IPS DF 19.7 (cell line): ENCODE results near the gene LRRK1.

Experiments used
- DNase-seq: peaks from one replicate; pipeline ENCODE4 v3.0.0-alpha.2; 2013; ENCODE audit warnings: low read depth, low spot score

The LRRK1 gene

DNA sequence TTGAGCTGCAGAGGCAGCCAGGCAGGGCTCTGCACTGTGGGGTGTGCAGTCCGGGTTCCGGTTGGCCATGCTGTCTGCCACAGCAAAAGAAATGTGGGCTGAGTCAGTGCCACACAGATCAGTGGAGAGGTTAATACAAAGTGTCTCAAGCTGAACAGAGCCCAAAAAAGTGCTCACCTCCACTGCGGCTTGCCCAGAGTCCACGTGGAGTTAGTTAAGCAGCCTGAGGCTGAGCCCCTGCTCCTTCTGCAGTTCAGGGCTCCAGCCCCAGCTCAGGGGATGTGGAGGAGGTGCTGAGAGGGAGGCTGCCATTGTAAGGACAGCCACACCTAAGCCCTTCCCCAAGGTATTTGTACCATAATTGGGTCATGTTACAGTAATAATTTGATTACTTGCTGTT is 85.3 kb downstream of the LRRK1 start:
- no peak for DNase-seq

DNA sequence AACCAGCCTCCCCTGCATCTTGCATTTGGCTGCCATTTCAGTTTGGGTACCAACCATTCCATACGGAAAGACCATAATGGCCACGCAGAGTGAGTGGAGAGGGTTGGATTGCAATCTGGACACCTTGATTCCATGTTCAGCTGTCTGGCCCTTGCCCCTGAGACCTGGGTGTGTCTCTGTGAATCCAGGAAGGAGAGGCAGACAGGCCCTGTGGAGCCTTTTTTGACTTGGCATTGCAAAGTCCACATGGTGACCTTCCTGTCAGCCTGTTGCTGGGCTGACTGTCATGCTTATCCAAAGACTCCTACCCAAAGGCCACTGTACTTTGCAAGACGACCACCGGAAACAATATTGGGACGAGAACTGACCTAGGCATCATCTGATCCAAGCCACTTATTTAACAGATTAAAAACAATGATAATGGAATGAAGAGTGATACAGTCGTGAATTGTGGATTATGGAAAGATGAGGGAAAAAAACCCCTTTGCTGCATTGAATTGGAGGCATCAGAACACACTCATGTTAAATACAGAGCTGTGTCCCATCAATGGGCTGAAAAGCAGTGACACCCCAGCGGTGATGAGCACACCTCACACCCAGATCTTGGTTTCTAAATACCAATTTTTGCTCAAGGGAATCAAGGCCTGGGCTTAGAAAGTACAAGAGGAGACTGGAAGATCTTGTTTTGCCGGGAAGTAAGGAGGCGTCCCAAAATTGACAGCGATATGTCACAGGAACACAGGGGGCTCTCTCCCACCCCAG is 86.0 kb downstream of the LRRK1 start:
- DNase-seq = no peak

DNA sequence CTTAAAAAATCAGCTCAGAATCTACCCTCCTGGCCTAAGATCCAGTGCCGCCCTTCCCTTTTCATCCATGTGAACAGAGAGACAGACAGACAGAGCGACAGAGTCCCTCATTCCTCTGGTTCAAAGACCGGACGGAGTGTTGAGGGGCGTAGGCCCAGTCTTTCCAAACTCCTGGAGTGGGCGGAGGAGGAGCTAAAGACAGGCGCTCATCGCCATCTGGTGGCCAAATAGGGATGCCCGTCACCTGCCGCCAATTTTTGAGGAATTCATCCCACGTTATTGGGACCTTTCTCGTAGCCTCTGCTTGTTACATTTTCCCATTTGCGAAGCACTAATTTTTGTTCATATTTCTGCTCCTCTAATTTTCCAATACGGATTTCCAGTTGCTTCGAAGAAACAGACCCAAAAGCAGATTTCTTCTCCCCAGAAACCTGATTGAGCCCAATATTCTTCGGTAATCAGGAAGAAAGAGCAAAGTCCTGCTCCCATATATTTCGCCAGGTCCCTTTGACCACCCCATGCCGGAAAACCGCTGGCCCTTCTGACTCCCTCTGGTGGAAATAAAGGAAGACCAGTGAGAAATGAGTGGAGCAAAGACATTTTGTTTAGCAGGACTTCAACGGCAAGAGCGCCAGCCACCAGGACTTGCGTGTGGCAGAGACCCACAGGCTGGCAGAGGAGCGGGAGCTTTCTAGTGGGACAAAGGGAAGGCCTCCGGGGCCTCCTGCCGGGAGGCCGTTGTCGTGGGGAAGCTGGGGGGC is 88.0 kb downstream of the LRRK1 start:
- DNase-seq = peak; percentile 47

DNA sequence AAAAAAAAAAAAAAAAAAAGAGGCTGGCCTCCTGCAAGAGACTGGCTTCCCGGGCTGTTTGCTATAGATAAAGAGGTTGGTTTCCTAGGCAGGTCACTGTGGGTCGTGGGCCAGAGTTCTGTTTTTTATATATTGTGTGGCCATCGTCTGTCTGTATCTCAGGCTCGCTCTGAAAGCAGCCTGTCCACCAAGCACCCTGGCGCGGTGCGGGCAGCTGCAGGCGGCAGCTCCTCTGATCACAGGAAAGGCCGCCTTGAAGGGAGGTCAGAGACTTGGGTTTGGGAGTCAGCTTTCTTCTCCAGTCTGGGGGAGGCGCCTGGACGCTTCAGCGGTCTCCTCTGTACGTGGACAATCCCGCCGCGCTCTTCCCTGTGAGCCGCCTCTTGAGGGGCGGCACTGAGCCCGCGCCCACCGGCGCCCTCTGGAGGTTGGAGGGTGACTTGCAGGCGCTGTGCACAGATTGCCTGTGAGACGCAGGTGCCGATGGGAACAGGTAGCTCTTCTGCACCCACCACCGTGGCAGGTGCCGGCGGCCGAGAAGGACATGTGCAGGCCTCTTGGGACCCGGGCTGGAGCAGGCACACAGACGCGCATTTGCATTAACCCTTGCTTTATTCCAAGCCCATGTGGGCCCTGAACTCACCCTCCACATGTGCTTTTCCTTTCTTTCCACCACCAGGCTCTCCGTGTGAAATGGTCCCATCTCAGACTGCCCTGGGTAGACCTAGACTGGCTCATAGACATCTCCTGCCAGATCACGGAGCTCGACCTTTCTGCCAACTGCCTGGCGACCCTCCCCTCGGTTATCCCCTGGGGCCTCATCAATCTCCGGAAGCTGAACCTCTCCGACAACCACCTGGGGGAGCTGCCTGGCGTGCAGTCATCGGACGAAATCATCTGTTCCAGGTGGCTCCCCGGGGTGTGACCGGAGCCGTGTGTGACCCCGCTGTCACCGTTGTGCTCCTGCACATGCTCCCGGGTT is 89.3 kb downstream of the LRRK1 start:
- peak; percentile 56 for DNase-seq

DNA sequence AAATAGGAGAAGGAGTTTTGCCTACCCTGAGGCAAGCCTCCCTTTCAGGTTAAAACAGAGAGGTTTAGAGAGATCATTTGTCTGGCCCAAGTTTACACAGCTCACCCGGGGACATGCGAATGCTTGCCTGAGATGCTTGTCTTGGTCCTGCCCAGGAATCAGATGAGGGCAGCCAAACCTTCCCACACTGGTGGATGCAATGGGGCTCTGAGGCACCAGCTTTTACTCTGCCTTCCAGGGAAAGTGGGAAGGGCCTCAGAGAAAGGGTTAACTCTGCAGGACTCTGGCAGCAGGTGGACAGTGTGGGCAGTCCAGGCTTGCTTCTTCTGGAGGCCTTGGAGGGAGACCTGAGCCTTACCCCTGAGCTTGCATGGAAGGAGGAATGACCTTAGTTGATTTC is 90.0 kb downstream of the LRRK1 start:
- no peak for DNase-seq

DNA sequence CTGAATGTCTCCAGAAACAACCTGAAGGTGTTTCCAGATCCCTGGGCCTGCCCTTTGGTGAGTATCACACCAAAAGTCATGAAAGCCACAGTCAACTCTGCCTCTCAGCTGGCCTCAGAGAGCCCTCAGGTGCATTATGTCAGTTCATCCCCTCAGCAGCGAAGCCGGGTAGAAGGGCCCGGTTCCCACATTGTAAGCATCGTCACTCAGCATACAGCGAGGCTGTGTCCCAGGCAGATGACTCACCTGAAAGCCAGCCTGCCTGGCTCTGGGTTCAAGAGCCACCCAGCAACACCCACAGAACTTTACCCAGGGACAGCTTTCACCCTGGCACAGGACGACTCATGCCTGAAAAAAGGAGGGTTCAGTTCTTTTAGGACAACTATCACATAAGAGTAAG is 91.6 kb downstream of the LRRK1 start:
- no peak for DNase-seq

DNA sequence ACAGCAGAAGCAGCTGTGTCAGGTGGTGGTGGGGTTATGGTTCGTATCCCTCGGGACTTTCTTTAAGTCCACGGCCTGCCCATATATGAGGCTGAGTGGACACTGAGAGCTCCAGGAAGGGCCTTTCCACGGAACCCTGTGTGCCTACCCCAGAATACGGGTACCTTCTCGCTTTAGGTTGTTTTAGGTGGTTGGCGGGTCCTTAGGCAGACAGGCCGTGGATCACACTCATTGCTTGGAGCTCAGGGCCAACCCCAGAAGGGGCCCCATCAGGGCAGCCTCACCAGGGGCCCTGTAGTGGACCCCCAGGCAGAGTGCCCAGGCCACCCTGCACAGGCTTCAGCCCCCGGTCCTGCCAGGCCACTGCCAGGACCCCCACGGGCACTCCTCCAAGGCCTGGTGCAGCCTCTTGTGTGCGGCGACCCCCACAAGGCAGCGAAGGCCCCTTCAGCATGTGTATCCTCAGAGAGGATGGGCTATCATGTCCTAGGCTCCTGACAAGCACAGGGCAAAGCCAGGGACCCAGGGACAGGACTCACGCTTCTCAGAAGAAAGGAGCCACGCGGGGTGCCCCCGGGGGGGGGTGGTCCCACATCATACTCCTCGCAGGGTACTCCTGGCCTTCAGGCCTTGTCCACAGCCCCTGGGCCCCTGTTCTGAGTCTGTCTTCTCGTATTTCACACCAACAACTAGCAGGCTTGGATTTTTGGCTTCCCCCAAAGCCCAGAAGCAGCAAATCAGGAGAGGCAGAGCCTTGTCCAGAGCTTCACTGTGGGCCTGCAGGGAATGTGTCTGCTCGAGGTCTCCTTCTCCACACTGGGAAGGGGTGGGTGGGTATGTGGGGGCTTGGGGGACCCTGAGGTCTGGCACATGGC is 93.4 kb downstream of the LRRK1 start:
- no peak for DNase-seq

DNA sequence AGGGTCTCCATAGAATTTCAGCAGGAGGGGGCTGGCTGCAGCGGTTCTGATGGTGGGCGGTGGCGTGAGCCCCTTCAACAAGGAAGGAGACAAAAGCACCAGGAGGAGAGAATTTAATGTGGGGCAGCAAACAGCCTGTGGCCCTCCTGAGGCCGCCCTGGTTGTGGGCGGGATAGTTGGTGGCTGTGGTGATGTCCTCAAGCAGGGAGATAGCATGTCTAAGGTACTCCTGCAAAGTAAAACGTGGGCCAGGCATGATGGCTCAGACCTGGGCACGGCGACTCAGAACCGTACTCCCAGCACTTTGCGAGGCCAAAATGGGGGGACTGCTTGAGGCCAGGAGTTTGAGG is 94.0 kb downstream of the LRRK1 start:
- no peak for DNase-seq

DNA sequence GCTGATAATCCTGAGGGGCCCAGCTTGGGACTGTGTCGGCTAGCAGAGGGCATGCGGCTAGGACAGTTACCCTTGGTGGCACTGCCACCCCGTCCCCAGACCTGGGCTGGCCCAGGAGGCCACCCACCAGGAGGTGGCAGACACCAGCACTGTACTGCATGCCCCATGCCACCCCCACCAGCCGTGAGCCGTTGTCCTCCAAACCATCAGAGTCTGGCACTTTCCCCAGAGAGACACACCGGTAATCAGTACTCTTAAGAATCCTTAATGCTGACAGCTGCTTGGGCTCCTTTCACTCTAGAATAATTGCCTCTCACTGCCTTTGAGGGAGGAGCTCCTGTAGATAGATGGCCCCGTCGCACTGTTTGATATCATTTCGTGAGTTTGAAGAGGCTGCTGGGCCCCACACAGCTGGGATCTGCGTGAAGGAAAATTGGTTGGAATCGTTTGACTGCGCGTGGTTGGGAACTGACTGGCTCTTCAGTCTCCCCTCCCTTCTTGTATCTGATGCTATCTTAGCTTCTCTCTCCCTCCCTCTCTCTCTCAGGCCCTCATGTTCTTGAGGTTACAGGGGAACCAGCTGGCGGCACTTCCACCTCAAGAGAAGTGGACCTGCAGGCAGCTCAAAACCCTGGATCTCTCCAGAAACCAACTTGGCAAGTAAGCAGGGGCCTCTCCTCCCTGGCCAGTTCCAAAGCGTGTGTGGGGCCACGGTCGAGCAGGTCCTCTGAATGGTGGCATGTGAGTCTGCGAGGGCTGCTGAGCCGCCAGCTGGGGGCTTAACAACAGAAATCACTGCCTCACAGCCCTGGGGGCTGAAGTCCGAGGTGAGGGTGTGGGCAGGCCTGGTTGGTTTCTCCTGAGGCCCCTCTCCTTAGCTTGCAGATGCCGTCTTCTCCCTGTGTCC is 94.9 kb downstream of the LRRK1 start:
- no peak for DNase-seq

DNA sequence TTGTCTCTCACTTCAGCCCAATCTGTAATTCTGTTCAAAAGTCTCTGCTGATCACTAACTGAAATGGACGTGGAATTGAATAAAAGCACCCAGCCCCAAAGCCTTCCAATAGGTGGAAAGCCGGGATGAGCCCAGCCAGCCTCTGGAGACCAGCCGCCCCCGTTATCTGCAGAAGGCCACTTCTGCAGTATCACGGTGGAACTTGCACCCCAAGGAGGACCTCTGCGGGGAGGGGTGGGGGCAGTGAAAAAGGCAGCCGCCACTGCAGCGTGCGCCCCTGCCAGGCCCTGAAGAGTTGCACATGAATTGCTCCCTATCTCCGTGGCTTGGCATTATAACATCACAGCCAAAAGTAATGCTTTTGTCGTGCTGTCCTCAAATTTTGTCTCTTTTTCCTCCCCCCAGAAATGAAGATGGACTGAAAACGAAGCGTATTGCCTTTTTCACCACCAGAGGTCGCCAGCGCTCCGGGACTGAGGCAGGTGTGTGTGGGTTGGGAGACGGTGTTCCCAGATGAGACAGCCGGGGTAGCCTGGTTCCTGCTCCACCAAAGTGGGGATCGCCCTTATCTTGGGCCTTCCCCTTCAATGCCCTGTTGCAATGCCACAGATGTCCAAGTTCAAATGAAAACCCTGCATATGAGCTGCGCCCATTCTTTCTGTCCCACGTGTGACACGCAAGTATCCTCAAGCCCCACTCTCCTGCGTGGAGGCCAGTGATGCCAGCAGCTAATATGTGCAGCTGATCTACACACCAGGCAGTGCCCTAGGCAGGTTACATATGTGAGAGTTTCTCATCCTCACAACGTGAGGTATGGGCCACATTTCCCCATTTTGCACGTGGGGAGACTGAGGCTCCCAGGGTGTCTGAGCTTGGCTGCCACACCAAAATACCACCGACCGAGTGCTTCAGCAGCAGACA is 96.0 kb downstream of the LRRK1 start:
- no peak for DNase-seq

DNA sequence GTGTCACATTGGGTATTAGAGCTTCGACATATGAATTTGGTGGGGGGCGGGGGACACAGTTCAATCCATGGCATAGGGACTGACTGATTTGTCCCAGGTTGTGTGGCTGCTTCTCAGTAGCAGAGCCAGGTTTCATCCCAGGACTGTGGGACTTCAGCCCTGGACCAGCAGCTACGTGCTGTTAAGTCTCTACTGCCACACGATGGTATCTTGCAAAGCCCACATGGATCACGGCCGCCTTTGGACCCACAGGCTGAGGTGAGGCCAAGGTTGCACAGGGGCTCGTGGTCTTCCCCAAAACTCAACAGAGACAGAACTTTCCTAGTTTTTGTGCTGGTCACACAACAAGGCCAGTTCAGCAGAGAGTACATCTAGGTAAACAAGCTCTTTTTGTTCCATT is 97.4 kb downstream of the LRRK1 start:
- no peak for DNase-seq

DNA sequence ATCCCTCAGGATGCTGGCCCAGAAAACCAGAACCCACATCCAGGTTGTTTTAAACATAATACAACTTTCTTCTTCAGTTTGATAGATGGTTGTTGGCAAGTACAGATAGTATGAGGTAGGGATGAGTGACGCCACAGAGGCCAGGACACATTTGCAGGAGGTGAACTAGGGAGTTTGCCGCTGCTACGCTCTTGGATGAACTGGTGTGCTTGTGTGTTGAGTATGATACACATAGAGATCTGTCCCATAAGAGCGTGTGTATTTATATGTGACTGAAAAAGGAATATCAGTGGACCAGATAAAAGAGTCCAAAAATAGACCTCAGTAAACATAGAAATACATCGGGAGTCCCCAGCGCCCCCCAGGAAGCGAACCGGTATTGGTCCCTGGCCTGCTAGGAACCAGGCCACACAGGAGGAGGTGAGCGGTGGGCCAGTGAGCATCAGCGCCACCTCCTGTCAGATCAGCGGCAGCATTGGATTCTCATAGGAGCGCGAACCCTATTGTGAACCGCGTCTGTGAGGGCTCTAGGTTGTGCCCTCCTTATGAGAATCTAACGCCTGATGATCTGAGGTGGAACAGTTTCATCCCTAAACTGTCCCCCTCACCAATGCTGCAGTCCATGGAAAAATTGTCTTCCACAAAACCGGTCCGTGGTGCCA is 98.1 kb downstream of the LRRK1 start:
- no peak for DNase-seq

DNA sequence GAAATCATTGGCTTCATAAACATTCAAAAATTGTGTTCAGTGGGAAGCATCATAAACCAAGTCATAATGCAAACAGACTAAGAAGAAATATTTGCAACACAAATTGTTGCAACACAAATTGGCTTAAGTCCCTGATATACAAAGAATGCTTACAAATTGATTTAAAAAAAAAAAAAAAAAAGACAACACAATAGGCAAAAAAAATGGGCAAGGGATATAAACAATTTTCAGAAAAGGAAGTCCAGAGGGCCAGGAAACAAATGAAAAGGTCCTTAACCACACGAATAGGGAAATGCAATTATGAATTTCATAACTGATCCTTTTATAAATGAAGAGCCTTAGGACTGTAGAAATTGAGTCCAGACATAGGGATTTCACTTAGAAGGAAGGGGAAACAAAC is 98.9 kb downstream of the LRRK1 start:
- DNase-seq = no peak

DNA sequence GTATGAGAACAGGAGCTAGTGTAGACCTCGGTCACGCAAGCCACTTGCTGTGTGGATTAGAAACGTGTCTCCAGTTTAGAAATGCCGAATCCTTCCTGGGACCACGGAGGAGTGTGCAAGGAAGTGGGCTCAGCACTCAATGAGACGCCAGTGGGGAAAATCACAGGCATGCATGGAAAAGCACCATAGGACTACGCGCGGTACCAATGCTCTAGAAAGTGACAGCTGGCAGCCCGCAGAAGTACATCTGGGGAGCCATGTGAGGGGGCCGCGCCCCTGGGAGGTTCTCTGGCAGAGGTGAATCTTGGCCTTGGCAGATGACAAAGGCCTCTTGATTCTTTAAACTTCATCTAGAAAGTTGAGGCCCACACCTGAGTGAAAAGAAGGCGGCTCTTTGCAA is 99.3 kb downstream of the LRRK1 start:
- no peak for DNase-seq

DNA sequence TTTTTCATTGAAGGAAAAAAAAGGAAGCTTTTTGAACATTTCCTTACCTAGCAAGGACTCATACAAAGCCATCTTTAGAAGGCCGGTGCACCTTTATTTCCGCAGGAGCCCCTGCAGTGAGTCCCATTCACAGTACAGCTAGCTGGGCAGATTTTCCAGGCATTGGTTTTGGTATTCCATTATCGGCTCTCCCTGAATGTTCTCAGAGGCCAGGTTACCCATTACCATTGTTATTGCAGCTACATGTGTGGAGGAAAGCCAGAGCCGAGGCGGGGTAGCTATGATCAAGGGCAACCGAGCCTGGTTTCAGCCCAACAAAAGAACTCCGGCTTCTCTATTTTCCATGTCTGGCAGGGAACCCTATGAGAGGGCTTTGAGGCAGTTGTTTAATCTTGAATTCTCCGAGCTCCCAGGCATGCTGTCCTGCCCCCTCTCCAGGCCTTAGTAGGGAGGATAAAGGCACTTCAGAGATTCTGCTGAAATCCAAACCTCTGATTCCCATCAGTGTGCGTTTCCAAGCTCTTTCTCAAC is 100.3 kb downstream of the LRRK1 start:
- no peak for DNase-seq

DNA sequence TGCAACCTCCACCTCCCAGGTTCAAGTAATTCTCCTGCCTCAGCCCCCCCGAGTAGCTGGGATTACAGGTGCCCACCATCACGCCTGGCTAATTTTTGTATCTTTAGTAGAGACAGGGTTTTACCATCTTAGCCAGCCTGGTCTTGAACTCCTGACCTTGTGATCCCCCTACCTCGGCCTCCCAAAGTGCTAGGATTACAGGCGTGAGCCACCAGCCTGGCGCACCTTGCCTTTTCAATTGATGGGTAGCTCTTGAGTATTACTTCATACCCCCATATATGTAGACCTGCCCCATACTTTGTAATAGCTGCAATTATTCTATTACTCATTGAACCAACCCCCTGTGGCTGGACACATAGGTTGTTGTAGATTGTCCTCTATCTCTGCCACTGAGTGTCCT is 101.3 kb downstream of the LRRK1 start:
- no peak for DNase-seq

DNA sequence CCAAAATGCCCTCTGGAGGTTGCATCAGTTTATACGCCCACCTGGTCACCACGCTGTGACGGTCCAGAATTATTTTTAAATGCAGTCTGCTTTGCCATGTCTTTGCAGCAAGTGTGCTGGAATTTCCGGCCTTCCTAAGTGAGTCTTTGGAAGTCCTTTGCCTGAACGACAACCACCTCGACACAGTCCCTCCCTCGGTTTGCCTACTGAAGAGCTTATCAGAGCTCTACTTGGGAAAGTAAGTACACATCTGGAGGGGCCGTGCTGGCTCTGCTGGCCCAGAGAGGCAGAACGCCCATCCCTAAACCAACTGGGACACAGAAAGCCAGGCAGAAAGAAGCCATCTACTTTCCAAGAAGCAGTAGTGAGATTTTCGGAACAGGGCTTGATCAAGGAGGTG is 101.8 kb downstream of the LRRK1 start:
- DNase-seq = no peak

DNA sequence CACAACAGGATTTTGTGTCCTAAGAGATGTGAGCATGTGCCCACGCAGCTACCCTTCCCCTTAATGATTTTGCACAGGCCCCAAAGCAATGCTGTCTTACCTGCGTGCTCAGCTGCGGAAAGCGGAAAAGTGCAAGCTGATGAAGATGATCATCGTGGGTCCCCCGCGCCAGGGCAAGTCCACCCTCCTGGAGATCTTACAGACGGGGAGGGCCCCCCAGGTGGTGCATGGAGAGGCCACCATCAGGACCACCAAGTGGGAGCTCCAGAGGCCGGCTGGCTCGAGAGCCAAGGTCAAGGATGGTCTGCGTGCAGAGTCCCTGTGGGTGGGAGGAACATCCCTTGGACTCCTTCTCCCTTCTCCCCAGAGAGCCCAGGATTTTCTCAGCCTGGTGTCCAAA is 103.1 kb downstream of the LRRK1 start:
- no peak for DNase-seq
